Measurements from ENCODE around the gene ADD1. TPM values are rescaled to one million over a fixed set of nuclear protein-coding genes. Genes with fewer than 3 reads are reported as not detected.

Gene ADD1
- total RNA-seq, 1 experiment from 2014 or later: 181 TPM

- peaks cover 15% of the 10 kb centered on the region for H3F3A ChIP-seq (ENCODE audit: insufficient read depth, low read depth)
- intact Hi-C loops (cut with micrococcal nuclease; ENCODE audit: unreplicated experiment): no loop called here
- H3K9me3 ChIP-seq (ENCODE audit: insufficient read depth, low read depth): no peaks in the 10 kb centered on the region
- no peak overlapping the region for H2AFZ ChIP-seq
- ChIA-PET CTCF (no interaction called here), POLR2A (ENCODE audit: unreplicated experiment) (interaction anchor here (0.6 kb wide), 1 partner anchor 133 kb away, joined by 5 read pairs; no protein-coding TSS in a partner anchor)
- DNase-seq: peak; percentile 51 to 78
- H3K79me2 ChIP-seq (ENCODE audit: low read depth): peaks cover 5% of the 10 kb centered on the region; the same call in 1 of the 2 replicates
- no peaks in the 10 kb centered on the region for H3K27me3 ChIP-seq (ENCODE audit: insufficient read depth, low read depth)
- no TSS peak for BruUV-seq (replicated peaks)
- 0 out of 2 replicates have a peak, but pooled peaks cover 3% of the 10 kb centered on the region for H4K20me1 ChIP-seq (ENCODE audit: insufficient read depth)
- no peak overlapping the region for H3K27ac ChIP-seq
- H3K4me2 ChIP-seq: 0 out of 2 replicates have a peak overlapping the region, but pooled peaks have one; percentile 4
- H3K4me1 ChIP-seq (replicated peaks; ENCODE audit: insufficient read depth): peaks cover 56% of the 10 kb centered on the region
- TF ChIP-seq EZH2 (IDR thresholded peaks at IDR 0.05; ENCODE audit: low read depth): no peak
- TF ChIP-seq CTCF (conservative IDR thresholded peaks at IDR 0.05): no peak
- H3K4me3 ChIP-seq: no peak overlapping the region
- no peaks in the 10 kb centered on the region for H3K36me3 ChIP-seq (ENCODE audit: low read depth)
- no peaks in the 10 kb centered on the region for H3K9me2 ChIP-seq (ENCODE audit: insufficient read depth)
Observed at GRCh38 chr4:2803624-2804448, 39.8 kb upstream of the ADD1 start.

GRCh38 chr4:2804449-2804972 is 39.1 kb upstream of the ADD1 start:
- H3K4me2 ChIP-seq: no peak overlapping the region
- no peaks in the 10 kb centered on the region for H3K36me3 ChIP-seq (ENCODE audit: low read depth)
- H3K27ac ChIP-seq: no peak overlapping the region
- DNase-seq: no peak
- CTCF ChIA-PET: no interaction called here
- peaks cover 3% of the 10 kb centered on the region; the same call in 1 of the 2 replicates for H3K79me2 ChIP-seq (ENCODE audit: low read depth)
- no peaks in the 10 kb centered on the region for H3K27me3 ChIP-seq (ENCODE audit: insufficient read depth, low read depth)
- peaks cover 8% of the 10 kb centered on the region for H3F3A ChIP-seq (ENCODE audit: insufficient read depth, low read depth)
- no peak overlapping the region for H2AFZ ChIP-seq
- H3K4me3 ChIP-seq: no peak overlapping the region
- no TSS peak for BruUV-seq (replicated peaks)
- peaks cover 50% of the 10 kb centered on the region for H3K4me1 ChIP-seq (replicated peaks; ENCODE audit: insufficient read depth)
- TF ChIP-seq CTCF (conservative IDR thresholded peaks at IDR 0.05) (no peak), EZH2 (IDR thresholded peaks at IDR 0.05; ENCODE audit: low read depth) (no peak)
- H3K9me2 ChIP-seq (ENCODE audit: insufficient read depth): no peaks in the 10 kb centered on the region
- H4K20me1 ChIP-seq (ENCODE audit: insufficient read depth): 0 out of 2 replicates have a peak, but pooled peaks cover 3% of the 10 kb centered on the region
- no peaks in the 10 kb centered on the region for H3K9me3 ChIP-seq (ENCODE audit: insufficient read depth, low read depth)
- POLR2A ChIA-PET (ENCODE audit: unreplicated experiment): no interaction called here
- intact Hi-C loops (cut with micrococcal nuclease; ENCODE audit: unreplicated experiment): no loop called here

GRCh38 chr4:2804973-2805501 is 38.6 kb upstream of the ADD1 start:
- no peaks in the 10 kb centered on the region for H3K9me3 ChIP-seq (ENCODE audit: insufficient read depth, low read depth)
- H3F3A ChIP-seq (ENCODE audit: insufficient read depth, low read depth): peaks cover 8% of the 10 kb centered on the region
- intact Hi-C loops (cut with micrococcal nuclease; ENCODE audit: unreplicated experiment): no loop called here
- no peaks in the 10 kb centered on the region for H3K9me2 ChIP-seq (ENCODE audit: insufficient read depth)
- BruUV-seq (replicated peaks): no TSS peak
- no peak overlapping the region for H3K4me3 ChIP-seq
- ChIA-PET CTCF (no interaction called here), POLR2A (ENCODE audit: unreplicated experiment) (no interaction called here)
- no peak overlapping the region for H2AFZ ChIP-seq
- H3K79me2 ChIP-seq (ENCODE audit: low read depth): no peaks in the 10 kb centered on the region; the same call in 1 of the 2 replicates
- H3K27ac ChIP-seq: no peak overlapping the region
- no peaks in the 10 kb centered on the region for H3K27me3 ChIP-seq (ENCODE audit: insufficient read depth, low read depth)
- H3K4me1 ChIP-seq (replicated peaks; ENCODE audit: insufficient read depth): peaks cover 44% of the 10 kb centered on the region
- TF ChIP-seq CTCF (conservative IDR thresholded peaks at IDR 0.05) (no peak), EZH2 (IDR thresholded peaks at IDR 0.05; ENCODE audit: low read depth) (no peak)
- no peaks in the 10 kb centered on the region for H3K36me3 ChIP-seq (ENCODE audit: low read depth)
- H4K20me1 ChIP-seq (ENCODE audit: insufficient read depth): peaks cover 6% of the 10 kb centered on the region; the same call in 1 of the 2 replicates
- DNase-seq: no peak
- peak overlapping the region; percentile 65 for H3K4me2 ChIP-seq
